ENCODE results near the gene SLC6A19.

DNA sequence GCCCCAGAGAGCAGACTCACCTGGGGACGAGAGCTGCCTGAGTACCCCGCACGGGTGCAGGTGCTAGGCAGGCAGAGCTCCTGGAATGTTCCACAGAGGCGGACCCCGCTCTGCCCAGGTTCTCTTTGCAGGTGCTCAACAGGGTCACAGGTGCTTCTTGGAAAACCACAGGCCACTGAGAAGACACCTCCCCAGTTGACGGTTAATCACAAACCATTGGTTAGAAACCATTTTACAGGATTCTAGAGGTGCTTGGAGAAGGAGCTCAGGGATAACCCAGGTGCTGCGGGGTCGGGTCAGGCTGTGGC lies 17.3 kb upstream of the SLC6A19 start:
- no peak for TF ChIP-seq ZBTB48 (tag by site-specific recombination; IDR thresholded peaks at IDR 0.05)
- no peak for TF ChIP-seq ZBTB8A (tag by site-specific recombination; IDR thresholded peaks at IDR 0.05)
- TF ChIP-seq, protein P1, sequence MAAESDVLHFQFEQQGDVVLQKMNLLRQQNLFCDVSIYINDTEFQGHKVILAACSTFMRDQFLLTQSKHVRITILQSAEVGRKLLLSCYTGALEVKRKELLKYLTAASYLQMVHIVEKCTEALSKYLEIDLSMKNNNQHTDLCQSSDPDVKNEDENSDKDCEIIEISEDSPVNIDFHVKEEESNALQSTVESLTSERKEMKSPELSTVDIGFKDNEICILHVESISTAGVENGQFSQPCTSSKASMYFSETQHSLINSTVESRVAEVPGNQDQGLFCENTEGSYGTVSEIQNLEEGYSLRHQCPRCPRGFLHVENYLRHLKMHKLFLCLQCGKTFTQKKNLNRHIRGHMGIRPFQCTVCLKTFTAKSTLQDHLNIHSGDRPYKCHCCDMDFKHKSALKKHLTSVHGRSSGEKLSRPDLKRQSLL (tag by site-specific recombination; IDR thresholded peaks at IDR 0.05), result no peak
- TF ChIP-seq, protein P2, sequence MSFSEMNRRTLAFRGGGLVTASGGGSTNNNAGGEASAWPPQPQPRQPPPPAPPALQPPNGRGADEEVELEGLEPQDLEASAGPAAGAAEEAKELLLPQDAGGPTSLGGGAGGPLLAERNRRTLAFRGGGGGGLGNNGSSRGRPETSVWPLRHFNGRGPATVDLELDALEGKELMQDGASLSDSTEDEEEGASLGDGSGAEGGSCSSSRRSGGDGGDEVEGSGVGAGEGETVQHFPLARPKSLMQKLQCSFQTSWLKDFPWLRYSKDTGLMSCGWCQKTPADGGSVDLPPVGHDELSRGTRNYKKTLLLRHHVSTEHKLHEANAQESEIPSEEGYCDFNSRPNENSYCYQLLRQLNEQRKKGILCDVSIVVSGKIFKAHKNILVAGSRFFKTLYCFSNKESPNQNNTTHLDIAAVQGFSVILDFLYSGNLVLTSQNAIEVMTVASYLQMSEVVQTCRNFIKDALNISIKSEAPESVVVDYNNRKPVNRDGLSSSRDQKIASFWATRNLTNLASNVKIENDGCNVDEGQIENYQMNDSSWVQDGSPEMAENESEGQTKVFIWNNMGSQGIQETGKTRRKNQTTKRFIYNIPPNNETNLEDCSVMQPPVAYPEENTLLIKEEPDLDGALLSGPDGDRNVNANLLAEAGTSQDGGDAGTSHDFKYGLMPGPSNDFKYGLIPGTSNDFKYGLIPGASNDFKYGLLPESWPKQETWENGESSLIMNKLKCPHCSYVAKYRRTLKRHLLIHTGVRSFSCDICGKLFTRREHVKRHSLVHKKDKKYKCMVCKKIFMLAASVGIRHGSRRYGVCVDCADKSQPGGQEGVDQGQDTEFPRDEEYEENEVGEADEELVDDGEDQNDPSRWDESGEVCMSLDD (tag by site-specific recombination; IDR thresholded peaks at IDR 0.05), result no peak
- TF ChIP-seq, protein P3, sequence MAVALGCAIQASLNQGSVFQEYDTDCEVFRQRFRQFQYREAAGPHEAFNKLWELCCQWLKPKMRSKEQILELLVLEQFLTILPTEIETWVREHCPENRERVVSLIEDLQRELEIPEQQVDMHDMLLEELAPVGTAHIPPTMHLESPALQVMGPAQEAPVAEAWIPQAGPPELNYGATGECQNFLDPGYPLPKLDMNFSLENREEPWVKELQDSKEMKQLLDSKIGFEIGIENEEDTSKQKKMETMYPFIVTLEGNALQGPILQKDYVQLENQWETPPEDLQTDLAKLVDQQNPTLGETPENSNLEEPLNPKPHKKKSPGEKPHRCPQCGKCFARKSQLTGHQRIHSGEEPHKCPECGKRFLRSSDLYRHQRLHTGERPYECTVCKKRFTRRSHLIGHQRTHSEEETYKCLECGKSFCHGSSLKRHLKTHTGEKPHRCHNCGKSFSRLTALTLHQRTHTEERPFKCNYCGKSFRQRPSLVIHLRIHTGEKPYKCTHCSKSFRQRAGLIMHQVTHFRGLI (tag by site-specific recombination; IDR thresholded peaks at IDR 0.05), result no peak
- TF ChIP-seq, protein P4, sequence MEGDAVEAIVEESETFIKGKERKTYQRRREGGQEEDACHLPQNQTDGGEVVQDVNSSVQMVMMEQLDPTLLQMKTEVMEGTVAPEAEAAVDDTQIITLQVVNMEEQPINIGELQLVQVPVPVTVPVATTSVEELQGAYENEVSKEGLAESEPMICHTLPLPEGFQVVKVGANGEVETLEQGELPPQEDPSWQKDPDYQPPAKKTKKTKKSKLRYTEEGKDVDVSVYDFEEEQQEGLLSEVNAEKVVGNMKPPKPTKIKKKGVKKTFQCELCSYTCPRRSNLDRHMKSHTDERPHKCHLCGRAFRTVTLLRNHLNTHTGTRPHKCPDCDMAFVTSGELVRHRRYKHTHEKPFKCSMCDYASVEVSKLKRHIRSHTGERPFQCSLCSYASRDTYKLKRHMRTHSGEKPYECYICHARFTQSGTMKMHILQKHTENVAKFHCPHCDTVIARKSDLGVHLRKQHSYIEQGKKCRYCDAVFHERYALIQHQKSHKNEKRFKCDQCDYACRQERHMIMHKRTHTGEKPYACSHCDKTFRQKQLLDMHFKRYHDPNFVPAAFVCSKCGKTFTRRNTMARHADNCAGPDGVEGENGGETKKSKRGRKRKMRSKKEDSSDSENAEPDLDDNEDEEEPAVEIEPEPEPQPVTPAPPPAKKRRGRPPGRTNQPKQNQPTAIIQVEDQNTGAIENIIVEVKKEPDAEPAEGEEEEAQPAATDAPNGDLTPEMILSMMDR (tag by site-specific recombination; IDR thresholded peaks at IDR 0.05), result no peak
- TF ChIP-seq TCF7L2 (IDR thresholded peaks at IDR 0.05; ENCODE audit: borderline replicate concordance, low read depth, low read length), result no peak
- TF ChIP-seq ZNF24 (tag by site-specific recombination; IDR thresholded peaks at IDR 0.05), result no peak
- TF ChIP-seq, protein P5, sequence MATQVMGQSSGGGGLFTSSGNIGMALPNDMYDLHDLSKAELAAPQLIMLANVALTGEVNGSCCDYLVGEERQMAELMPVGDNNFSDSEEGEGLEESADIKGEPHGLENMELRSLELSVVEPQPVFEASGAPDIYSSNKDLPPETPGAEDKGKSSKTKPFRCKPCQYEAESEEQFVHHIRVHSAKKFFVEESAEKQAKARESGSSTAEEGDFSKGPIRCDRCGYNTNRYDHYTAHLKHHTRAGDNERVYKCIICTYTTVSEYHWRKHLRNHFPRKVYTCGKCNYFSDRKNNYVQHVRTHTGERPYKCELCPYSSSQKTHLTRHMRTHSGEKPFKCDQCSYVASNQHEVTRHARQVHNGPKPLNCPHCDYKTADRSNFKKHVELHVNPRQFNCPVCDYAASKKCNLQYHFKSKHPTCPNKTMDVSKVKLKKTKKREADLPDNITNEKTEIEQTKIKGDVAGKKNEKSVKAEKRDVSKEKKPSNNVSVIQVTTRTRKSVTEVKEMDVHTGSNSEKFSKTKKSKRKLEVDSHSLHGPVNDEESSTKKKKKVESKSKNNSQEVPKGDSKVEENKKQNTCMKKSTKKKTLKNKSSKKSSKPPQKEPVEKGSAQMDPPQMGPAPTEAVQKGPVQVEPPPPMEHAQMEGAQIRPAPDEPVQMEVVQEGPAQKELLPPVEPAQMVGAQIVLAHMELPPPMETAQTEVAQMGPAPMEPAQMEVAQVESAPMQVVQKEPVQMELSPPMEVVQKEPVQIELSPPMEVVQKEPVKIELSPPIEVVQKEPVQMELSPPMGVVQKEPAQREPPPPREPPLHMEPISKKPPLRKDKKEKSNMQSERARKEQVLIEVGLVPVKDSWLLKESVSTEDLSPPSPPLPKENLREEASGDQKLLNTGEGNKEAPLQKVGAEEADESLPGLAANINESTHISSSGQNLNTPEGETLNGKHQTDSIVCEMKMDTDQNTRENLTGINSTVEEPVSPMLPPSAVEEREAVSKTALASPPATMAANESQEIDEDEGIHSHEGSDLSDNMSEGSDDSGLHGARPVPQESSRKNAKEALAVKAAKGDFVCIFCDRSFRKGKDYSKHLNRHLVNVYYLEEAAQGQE (tag by site-specific recombination; IDR thresholded peaks at IDR 0.05), result no peak
- TF ChIP-seq KLF1 (tag by site-specific recombination; IDR thresholded peaks at IDR 0.05), result no peak
- no peak for TF ChIP-seq GLI2 (tag by site-specific recombination; IDR thresholded peaks at IDR 0.05; ENCODE audit: borderline replicate concordance, low read depth)
